ES-I3 (cell line): ENCODE data around the gene FREM1.
A peak's percentile ranks its signal among the peaks of the same experiment; 100 is the strongest.
"Not testable (repeated sequence)": the region's sequence is repeated elsewhere in the genome, so short reads cannot be mapped to it uniquely, and the experiment has no call there.

Source experiments
- H3K36me3 ChIP-seq: 2 replicates; pipeline ENCODE4 v1.6.1; 2013; ENCODE audit warnings: mild to moderate bottlenecking, low read length, control low read depth, moderate library complexity; ENCODE audit not compliant: insufficient read depth
- H3K4me1 ChIP-seq: 2 replicates; pipeline ENCODE4 v1.6.1; 2013; ENCODE audit warnings: mild to moderate bottlenecking, control low read depth, low read length; ENCODE audit not compliant: insufficient read depth
- H3K9ac ChIP-seq: 2 replicates; pipeline ENCODE4 v1.6.1; 2013; ENCODE audit warnings: low read depth, mild to moderate bottlenecking, low read length, moderate library complexity
- H3K9me3 ChIP-seq: 2 replicates; pipeline ENCODE4 v1.6.1; 2013; ENCODE audit warnings: mild to moderate bottlenecking, low read length, moderate library complexity; ENCODE audit not compliant: control insufficient read depth, insufficient read depth

The FREM1 gene

GRCh38 chr9:14932231-14932630 is 22.0 kb upstream of the FREM1 start:
- no peaks in the 10 kb centered on the region for H3K9me3 ChIP-seq
- H3K4me1 ChIP-seq, result peaks cover 6% of the 10 kb centered on the region; the same call in 1 of the 2 replicates
- no peak overlapping the region for H3K9ac ChIP-seq
- H3K36me3 ChIP-seq, result no peaks in the 10 kb centered on the region

DNA sequence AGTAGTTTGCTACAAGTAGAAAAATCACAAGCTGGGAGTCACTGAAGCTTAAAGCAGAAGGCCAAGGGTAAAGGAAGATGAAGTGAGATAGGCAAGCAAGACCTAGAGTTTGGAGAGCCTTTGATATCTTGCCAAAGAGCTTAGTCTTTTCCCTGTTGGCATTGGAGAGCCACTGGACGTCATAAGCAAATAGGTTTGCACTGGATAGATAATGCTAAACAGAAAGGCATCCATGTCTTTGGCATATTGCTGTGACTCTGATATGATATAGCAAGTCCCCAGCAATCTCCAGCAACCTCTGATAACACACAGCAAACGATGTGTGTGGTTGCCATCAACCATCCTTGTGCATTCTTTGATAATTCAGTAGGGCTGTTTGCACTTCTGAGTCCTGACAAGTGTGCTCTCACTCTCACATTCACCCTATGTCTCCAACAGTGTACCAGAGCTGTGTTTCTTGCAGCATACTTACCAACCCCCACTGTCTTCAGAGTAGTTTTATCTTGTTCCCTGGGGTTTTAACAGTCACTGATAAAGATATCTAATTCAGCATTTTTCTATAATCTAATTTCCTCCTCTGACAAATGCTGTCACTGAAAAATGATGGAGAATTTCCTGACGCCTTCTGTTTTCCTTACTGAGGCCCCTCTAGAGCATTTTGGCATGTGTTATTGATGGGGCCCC is 16.9 kb upstream of the FREM1 start:
- Histone ChIP-seq H3K9ac (no peak overlapping the region), H3K9me3 (no peaks in the 10 kb centered on the region), H3K4me1 (no peaks in the 10 kb centered on the region), H3K36me3 (no peaks in the 10 kb centered on the region)

GRCh38 chr9:14924230-14925219 is 14.3 kb upstream of the FREM1 start:
- Histone ChIP-seq H3K9me3 (no peaks in the 10 kb centered on the region), H3K36me3 (no peaks in the 10 kb centered on the region), H3K4me1 (no peaks in the 10 kb centered on the region), H3K9ac (no peak overlapping the region)

DNA sequence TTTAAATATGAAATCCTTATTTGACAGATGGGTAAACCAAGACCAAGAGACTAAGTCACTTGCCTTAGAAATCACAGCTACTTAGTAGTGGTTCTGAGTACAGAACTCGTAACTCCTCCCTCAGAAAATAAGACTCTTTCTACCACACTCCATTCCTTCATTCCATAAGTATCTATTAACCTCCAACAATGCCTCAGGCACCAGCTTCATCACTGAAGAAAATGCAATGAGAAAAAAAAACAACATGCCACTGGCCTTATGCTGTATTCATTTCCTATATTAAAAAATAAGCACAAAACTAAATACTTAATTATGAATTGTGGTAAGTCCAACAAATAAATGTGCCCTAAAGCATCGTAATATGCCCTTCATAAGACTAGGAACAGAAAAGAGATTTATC is 13.5 kb upstream of the FREM1 start:
- Histone ChIP-seq H3K9me3 (no peaks in the 10 kb centered on the region), H3K4me1 (no peaks in the 10 kb centered on the region), H3K9ac (no peak overlapping the region), H3K36me3 (no peaks in the 10 kb centered on the region)

GRCh38 chr9:14920805-14921204 is 10.6 kb upstream of the FREM1 start:
- not testable (repeated sequence) for H3K9me3 ChIP-seq, H3K9ac ChIP-seq, H3K36me3 ChIP-seq, H3K4me1 ChIP-seq

DNA sequence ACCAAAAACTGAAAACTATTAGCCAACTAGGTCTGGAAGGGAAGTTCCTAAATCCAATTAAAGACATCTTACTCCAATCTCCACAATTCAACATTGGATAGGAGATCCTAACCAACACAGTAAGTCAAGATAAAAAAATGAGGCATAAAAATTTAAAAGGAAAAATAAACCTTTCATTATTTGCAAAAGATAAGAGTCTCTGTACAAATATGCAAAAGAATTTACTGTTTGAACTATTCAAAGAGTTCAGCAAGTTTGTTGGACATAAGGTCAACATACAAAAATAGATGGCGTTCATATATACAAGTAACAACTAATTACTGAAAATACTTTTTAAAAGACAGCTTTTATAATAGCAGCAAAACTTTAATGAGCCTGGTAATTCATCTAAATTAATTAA is 3.1 kb upstream of the FREM1 start:
- H3K9me3 ChIP-seq, result no peaks in the 10 kb centered on the region
- H3K4me1 ChIP-seq, result peaks cover 12% of the 10 kb centered on the region
- no peak overlapping the region for H3K9ac ChIP-seq
- H3K36me3 ChIP-seq, result no peaks in the 10 kb centered on the region

DNA sequence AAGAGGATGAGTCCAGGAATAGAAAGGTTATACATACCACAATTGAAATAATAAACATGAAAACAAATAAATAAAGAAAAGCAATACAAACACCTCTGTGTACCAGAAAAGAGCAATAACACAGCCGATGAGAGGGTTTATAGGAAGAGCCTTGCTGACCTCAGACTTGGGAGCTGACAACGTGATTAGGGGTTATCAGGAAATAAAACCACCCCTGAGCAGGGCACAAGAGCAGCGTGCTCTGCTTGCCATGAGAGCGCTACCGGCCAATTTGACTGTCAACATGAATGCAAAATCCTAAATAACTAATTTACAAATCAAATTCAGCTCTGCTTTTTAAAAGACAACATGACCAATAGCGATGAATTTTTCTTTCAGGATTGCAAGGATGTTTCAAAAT is 2.6 kb upstream of the FREM1 start:
- peaks cover 12% of the 10 kb centered on the region for H3K4me1 ChIP-seq

DNA sequence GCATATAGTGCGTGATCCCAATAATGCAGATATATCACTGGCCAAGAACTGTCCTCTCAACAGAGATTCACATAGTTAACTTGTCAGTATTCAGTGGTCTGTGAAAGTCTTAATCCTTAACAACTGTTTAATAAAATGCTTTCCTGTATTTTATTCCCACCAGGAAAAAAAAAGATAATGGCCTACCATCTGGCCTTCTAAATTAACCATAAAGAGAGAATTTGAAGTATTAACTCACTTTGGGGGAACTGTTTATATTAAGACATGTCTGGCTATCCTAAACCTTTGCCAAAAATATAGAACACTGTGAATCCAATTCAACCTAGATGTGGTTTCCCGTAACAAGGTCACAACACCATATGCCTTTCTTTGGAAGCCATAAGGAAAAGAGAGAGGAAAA is 818 bp upstream of the FREM1 start:
- H3K9ac ChIP-seq, result no peak overlapping the region
- H3K9me3 ChIP-seq, result no peaks in the 10 kb centered on the region
- H3K4me1 ChIP-seq, result peaks cover 12% of the 10 kb centered on the region
- H3K36me3 ChIP-seq, result no peaks in the 10 kb centered on the region

More for the DNA sequence above, 2.6 kb upstream of the FREM1 start:
- H3K9me3 ChIP-seq, result no peaks in the 10 kb centered on the region
- no peak overlapping the region for H3K9ac ChIP-seq
- no peaks in the 10 kb centered on the region for H3K36me3 ChIP-seq

- Histone ChIP-seq H3K4me1 (peaks cover 12% of the 10 kb centered on the region), H3K36me3 (no peaks in the 10 kb centered on the region), H3K9ac (peak overlapping the region; percentile 31; the same call in 1 of the 2 replicates)
Measured at GRCh38 chr9:14909601-14909960, 647 bp downstream of the FREM1 start.

GRCh38 chr9:14909181-14909580 is 1.0 kb downstream of the FREM1 start:
- Histone ChIP-seq H3K4me1 (peaks cover 12% of the 10 kb centered on the region), H3K9me3 (no peaks in the 10 kb centered on the region), H3K36me3 (no peaks in the 10 kb centered on the region), H3K9ac (no peak overlapping the region)

More at GRCh38 chr9:14909601-14909960, 647 bp downstream of the FREM1 start:
- H3K9me3 ChIP-seq, result no peaks in the 10 kb centered on the region

GRCh38 chr9:14908295-14909180 is 1.7 kb downstream of the FREM1 start:
- Histone ChIP-seq H3K36me3 (no peaks in the 10 kb centered on the region), H3K9ac (no peak overlapping the region), H3K4me1 (peaks cover 12% of the 10 kb centered on the region), H3K9me3 (no peaks in the 10 kb centered on the region)

DNA sequence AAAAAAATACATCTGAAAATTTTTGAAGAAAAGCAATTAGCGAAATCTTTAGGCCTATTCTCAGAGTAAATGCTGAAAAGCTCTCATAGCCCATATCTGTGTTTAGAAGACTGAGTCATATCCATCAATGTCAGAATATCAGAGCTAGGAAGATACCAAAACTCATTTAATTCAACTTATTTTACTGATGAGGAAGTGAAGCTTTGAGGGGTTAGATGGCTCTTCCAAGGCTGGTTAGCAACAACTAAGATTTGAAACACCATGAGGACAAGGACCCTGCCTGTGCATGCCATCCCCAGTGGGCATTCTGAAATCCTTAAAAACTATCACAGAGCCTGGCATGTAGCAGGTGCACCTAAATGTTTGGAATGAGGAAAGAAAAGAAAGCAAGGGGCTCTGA is 2.5 kb downstream of the FREM1 start:
- peaks cover 12% of the 10 kb centered on the region for H3K4me1 ChIP-seq
- H3K36me3 ChIP-seq, result no peaks in the 10 kb centered on the region
- no peak overlapping the region for H3K9ac ChIP-seq
- H3K9me3 ChIP-seq, result no peaks in the 10 kb centered on the region

GRCh38 chr9:14907360-14907685 is 2.9 kb downstream of the FREM1 start:
- H3K36me3 ChIP-seq, result no peaks in the 10 kb centered on the region
- no peak overlapping the region for H3K9ac ChIP-seq
- no peaks in the 10 kb centered on the region for H3K9me3 ChIP-seq
- peaks cover 12% of the 10 kb centered on the region for H3K4me1 ChIP-seq

DNA sequence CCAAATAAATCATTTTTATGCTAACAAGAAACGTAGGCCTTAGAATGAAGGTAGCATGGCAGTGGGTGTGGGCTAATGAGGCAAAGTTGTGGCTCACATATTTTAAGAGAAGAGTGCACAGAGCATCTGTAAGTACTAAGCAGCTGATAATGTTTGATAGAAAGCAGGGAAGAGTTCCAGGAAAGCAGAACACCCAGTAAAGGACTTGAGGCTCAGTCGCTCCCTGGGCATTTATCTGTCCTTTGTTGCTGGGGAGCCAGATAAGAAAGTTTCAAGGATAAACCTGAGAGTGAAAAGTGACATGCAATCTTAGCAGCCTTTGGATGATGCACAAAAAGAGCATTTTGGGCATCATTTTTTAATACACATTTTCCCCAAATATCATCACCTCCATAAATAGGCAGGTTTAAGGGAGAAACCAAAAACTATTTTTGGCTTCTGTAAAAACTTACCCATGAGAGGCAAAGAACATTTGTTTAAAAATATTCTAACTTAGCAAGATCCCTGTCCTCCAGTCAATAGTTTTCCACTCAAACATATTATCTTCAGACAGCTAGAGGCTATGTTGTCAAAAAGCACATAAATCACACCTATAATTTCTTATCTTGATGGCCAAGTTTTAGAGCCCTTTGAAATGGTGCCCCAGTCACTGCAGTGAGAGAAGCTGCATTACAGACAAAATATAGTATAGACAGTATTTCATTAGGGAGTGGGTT is 3.4 kb downstream of the FREM1 start:
- Histone ChIP-seq H3K36me3 (no peaks in the 10 kb centered on the region), H3K9me3 (no peaks in the 10 kb centered on the region), H3K4me1 (peaks cover 12% of the 10 kb centered on the region), H3K9ac (no peak overlapping the region)
